NCI-H510A (cell line): Measurements from ENCODE around the gene SH3BP5.

Experiments used
- DNase-seq: peaks from one replicate; lab custom pipeline; 2025; lab: John Stamatoyannopoulos, UW

The SH3BP5 gene

GRCh38 chr3:15298504-15298903 is 33.9 kb downstream of the SH3BP5 start:
- no peak for DNase-seq

DNA sequence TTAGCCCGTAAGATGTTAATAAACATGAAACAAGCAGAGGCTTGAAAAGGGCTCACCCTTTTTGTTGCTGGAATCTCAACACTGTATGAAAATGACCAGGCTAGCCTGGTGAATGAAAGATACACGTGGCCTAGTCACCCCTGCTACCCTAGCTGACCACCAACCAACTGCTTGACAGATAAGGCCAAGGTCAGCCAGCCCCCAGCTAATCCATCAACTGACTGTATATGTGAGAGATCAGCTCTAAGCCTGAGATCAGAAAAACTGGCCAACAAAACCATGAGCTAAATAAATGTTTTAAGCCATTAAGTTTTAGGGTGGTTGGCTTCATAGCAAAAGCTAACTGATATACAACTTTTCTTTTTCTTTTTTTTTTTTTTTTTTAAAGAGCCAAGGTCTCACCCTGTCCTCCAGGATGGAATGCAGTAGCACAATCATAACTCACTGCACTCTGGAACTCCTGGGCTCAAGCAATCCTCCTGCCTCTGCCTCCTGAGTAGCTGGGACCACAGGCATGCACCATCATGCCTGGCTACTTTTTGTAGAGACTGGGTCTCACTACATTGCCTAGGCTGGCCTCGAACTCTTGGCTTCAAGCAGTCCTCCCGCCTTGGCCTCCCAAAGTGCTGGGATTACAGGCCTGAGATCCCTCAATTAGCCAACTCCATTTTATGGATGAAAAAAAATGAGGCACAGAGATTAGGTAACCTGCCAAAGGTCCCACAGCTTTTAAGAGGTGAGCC is 34.6 kb downstream of the SH3BP5 start:
- DNase-seq, result no peak

DNA sequence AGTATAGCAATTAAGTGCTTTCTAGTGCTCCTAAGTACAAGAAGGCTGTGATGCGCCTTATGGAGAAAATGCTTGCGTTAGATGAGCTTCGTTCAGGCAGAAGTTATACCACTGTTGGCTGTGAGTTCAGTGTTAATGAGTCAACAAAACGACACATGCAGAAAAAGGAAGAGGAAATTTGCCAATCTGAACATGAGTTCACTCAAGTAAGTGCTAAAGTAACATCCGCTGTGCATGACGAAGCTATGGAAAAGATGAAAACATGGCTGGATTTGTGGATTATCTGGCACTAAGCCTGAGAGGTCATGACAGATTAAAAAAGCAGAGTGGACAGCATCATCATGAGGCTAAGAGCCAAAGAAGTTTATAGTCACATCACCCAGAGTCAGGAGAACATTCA is 36.9 kb downstream of the SH3BP5 start:
- DNase-seq, result no peak

DNA sequence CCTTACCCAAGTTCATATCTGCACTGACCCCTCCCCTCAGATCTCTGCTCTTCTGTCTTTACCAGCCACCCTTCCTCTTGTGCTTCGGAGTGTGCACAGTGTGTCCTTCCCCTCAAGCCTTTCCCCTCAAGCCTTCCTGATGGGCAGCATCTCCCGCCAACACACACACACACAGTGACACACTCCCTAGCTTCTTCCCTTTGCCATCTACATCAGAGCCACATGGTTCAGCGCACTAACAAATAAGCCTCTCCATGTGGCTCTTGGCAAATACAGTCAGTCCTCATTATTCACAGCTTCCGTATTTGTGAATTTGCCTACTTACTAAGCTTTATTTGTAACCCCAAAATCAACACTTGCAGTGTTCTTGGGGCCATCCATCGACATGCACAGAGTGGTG is 37.5 kb downstream of the SH3BP5 start:
- DNase-seq, result no peak

DNA sequence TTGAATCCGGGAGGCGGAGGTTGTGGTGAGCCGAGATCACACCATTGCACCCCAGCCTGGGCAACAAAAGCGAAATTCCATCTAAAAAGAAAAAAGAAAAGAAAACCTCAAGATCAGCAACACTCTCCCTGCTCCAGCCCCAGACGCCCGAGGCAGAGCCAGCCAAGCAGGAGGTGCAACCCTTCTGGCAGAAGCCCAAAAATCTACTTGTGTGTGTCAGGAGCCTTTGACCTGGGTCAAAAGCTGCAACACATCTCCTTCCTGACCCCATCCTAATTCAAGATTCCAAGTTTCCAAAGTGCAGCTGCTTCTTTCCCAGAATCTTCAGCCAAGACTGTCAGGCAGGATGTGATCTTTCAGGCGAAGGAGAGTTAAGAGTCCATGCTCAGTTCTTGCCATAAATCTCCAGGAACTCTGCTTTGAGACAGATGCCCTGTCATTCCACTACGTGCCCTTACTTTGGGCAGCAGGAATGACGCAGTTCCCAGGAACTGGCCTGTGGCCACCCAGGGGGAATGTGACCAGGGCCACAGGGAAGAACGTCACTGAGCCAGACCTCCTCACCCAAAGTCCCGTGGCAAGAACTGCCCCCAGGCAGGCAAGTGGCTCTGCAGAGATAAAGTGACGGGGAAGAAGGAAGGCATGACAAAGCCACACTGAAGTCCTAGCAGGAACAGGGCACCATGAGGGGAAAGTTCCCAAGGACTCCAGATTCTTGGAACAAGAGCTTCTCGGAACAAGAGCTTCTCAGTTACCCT is 39.4 kb downstream of the SH3BP5 start:
- no peak for DNase-seq

- no peak for DNase-seq
Measured at GRCh38 chr3:15291589-15292541, 40.5 kb downstream of the SH3BP5 start.

GRCh38 chr3:15290736-15291135 is 41.6 kb downstream of the SH3BP5 start:
- no peak for DNase-seq

DNA sequence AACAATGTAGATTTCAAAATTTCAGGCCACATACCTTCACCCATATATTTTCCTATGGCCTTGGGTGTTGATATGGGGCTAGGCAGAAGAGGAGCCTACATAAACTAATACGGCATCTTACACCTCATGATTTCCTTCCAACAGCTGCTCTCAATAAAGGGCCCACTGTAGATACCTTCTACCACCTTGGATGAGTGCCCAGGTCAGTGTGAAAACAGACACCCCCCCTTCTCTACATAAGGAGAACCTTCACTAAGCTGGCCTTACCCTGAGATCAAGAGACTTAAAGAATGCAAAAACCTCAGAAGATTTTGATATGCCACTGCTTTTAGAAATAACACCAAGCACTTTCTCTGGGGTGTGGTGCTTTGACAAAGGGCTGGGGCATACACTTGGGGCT is 42.7 kb downstream of the SH3BP5 start:
- no peak for DNase-seq

DNA sequence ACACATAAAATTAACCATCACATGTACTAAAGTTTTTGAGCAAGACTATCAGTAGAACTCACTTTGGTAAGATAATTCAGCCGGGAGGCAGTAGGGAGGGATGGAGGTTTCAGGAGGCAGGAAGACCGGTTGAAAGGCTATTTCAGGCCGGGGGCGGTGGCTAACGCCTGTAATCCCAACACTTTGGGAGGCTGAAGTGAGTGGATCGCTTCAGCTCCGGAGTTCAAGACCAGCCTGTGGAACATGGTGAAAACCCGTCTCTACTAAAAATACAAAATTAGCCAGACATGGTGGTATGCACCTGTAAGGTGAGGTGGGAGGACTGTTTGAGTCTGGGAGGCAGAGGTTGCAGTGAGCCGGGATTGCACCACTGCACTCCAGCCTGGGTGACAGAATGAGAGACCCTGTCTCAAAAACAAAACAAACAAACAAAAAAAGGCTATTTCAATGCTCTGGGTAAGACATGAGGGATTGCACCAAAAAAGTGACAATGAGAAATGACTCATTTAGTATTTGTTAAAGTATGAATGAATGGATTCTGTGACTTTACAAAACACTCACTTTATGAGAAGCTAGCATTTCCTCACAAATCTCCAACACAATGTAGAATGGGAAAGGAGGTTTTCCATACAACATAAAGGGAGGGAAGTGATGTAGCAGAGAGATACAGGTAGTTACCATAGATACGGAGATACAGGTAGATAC is 43.9 kb downstream of the SH3BP5 start:
- no peak for DNase-seq

GRCh38 chr3:15287565-15288330 is 44.6 kb downstream of the SH3BP5 start:
- DNase-seq, result no peak

GRCh38 chr3:15286022-15286421 is 46.4 kb downstream of the SH3BP5 start:
- DNase-seq, result no peak

DNA sequence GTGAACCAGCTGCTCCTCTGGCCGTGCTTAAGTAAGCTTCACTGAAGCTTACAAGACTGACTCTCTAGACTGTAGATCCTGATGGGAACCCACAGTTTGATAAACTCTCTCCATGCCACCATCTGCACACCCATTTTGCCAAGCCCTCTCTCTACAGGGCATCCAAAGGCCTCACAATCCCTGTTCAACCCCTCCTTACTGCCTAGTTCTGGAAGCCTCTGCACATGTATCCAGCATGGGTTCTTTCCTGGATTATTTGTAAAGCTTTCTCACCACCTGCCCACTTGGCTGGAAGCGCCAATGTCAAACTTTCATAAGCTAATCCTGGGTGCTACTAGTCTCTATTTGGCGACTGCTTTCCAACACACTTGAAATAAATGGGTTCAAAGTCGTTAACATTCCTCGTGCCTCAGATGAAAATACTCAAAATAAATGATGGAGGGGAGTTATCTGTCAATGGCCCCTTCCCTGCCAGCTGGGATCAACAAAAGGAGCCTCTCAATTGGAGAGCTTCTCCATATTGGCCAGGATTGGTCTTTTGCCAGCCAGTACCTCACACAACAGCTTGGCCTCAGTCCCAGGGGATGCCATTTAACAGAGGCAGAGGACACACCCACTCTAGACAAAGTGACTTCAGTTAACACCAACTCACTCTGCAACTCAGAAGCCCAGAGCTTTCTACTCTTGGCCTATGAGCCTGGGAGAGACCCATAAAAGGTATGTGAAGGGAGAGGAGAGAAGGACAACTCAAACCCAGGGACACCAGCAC is 48.1 kb downstream of the SH3BP5 start:
- peak; percentile 69 for DNase-seq

GRCh38 chr3:15283702-15284101 is 48.7 kb downstream of the SH3BP5 start:
- DNase-seq, result no peak

- no peak for DNase-seq
Measured at GRCh38 chr3:15281817-15282216, 50.6 kb downstream of the SH3BP5 start.

GRCh38 chr3:15280853-15281532 is 51.4 kb downstream of the SH3BP5 start:
- no peak for DNase-seq

GRCh38 chr3:15279671-15280402 is 52.5 kb downstream of the SH3BP5 start:
- DNase-seq, result no peak

- DNase-seq, result no peak
Measured at GRCh38 chr3:15279205-15279604, 53.2 kb downstream of the SH3BP5 start.

GRCh38 chr3:15277861-15278500 is 54.4 kb downstream of the SH3BP5 start:
- DNase-seq, result no peak
